ENCODE measurements around the gene MED8.

Gene MED8

GRCh38 chr1:43358121-43358745, 31.4 kb downstream of the MED8 start:
- DNase-seq, result no peak

GRCh38 chr1:43357251-43357650, 32.3 kb downstream of the MED8 start:
- no peak for DNase-seq

- no peak for DNase-seq
These were observed 34.7 kb downstream of the MED8 start for GRCh38 chr1:43354936-43355335.

- DNase-seq, result no peak
These were observed 35.1 kb downstream of the MED8 start for GRCh38 chr1:43354471-43354870.

- no peak for DNase-seq
These were observed 36.7 kb downstream of the MED8 start for GRCh38 chr1:43352881-43353280.

GRCh38 chr1:43352351-43352705, 37.3 kb downstream of the MED8 start:
- no peak for DNase-seq

GRCh38 chr1:43351421-43352350, 37.9 kb downstream of the MED8 start:
- DNase-seq, result no peak

GRCh38 chr1:43350976-43351375, 38.6 kb downstream of the MED8 start:
- DNase-seq, result no peak

GRCh38 chr1:43349594-43350306, 39.9 kb downstream of the MED8 start:
- no peak for DNase-seq

- DNase-seq, result peak; percentile 51
These were observed 40.6 kb downstream of the MED8 start for GRCh38 chr1:43348809-43349593.

GRCh38 chr1:43348343-43348808, 41.2 kb downstream of the MED8 start:
- DNase-seq, result no peak

- DNase-seq, result no peak
These were observed 43.0 kb downstream of the MED8 start for GRCh38 chr1:43346636-43347035.

GRCh38 chr1:43345120-43345519, 44.5 kb downstream of the MED8 start:
- DNase-seq, result no peak

- DNase-seq, result no peak
These were observed 45.2 kb downstream of the MED8 start for GRCh38 chr1:43344267-43344850.

GRCh38 chr1:43340559-43340958, 49.0 kb downstream of the MED8 start:
- DNase-seq, result no peak

- DNase-seq, result no peak
These were observed 49.9 kb downstream of the MED8 start for GRCh38 chr1:43339584-43340232.

GRCh38 chr1:43338001-43338400, 51.6 kb downstream of the MED8 start:
- no peak for DNase-seq

GRCh38 chr1:43337588-43337987, 52.0 kb downstream of the MED8 start, which contains the start of gene MPL:
Gene MPL, plus strand, starts transcription at chr1:43337818. Its CDS starts 31 bp downstream, at chr1:43337849.
- DNase-seq, result no peak

GRCh38 chr1:43334453-43335205, 55.0 kb downstream of the MED8 start:
- no peak for DNase-seq

Measured in midbrain (tissue), 1 donor.